Neural crest cell (in vitro differentiated cells): ENCODE measurements around the gene ZFP28. TPM values are rescaled to one million over a fixed set of nuclear protein-coding genes. Genes with fewer than 3 reads are reported as not detected.

Experiments
- DNase-seq: peaks from one replicate; pipeline ENCODE4 v3.0.0; 2021; ENCODE audit warnings: low read depth, mixed read lengths, low spot score
- H3K27ac Mint-ChIP-seq: one replicate; pipeline ENCODE4 v1.8.0; 2021; ENCODE audit warnings: mild to moderate bottlenecking, mixed read lengths; ENCODE audit not compliant: unreplicated experiment
- H3K27me3 Mint-ChIP-seq: 2 replicates; pipeline ENCODE4 v1.8.0; 2021; ENCODE audit warnings: low read depth, mild to moderate bottlenecking, mixed read lengths
- H3K36me3 Mint-ChIP-seq: 2 replicates; pipeline ENCODE4 v1.8.0; 2021; ENCODE audit warnings: low read depth, mild to moderate bottlenecking, mixed read lengths
- H3K4me1 Mint-ChIP-seq: 2 replicates; pipeline ENCODE4 v1.8.0; 2021; ENCODE audit warnings: mixed read lengths
- H3K4me3 Mint-ChIP-seq: one replicate; pipeline ENCODE4 v1.8.0; 2021; ENCODE audit warnings: mild to moderate bottlenecking, mixed read lengths
- H3K9me3 Mint-ChIP-seq: 2 replicates; pipeline ENCODE4 v1.8.0; 2021; ENCODE audit warnings: mixed read lengths
- total RNA-seq: library from RNA; stranded (reverse); gene quantifications from 2 replicates; pipeline ENCODE4 v1.2.1, GENCODE V29; 2021
- TF ChIP-seq, protein P1 (sequence below): fragments of 200-600 bp; sonication (generic); conservative IDR thresholded peaks from 2 replicates; pipeline ENCODE4 v1.5.0; 2021; ENCODE audit warnings: antibody characterized with exemption, mild to moderate bottlenecking

The ZFP28 gene
- total RNA-seq, 1 donor from 2014 or later: 7.4 TPM

DNA sequence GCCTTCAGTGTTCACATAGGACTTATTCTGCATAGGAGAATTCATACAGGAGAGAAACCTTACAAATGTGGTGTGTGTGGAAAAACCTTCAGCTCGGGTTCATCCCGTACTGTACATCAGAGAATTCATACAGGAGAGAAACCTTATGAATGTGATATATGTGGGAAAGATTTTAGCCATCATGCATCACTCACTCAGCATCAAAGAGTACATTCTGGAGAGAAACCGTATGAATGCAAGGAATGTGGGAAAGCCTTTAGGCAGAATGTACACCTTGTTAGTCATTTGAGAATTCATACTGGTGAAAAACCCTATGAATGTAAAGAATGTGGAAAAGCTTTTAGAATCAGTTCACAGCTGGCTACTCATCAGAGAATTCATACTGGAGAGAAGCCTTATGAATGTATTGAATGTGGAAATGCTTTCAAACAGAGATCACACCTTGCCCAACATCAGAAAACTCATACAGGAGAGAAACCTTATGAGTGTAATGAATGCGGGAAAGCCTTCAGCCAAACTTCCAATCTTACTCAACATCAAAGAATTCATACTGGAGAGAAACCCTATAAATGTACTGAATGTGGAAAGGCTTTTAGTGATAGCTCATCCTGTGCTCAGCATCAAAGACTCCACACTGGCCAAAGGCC lies 13.4 kb upstream of the ZFP28 start:
- Mint-ChIP-seq H3K4me3 (no peak overlapping the region), H3K36me3 (peaks cover 23% of the 10 kb centered on the region), H3K27ac (no peak overlapping the region), H3K9me3 (peaks cover 29% of the 10 kb centered on the region), H3K4me1 (no peaks in the 10 kb centered on the region), H3K27me3 (no peaks in the 10 kb centered on the region)
- no peak for DNase-seq
- TF ChIP-seq, protein P1, sequence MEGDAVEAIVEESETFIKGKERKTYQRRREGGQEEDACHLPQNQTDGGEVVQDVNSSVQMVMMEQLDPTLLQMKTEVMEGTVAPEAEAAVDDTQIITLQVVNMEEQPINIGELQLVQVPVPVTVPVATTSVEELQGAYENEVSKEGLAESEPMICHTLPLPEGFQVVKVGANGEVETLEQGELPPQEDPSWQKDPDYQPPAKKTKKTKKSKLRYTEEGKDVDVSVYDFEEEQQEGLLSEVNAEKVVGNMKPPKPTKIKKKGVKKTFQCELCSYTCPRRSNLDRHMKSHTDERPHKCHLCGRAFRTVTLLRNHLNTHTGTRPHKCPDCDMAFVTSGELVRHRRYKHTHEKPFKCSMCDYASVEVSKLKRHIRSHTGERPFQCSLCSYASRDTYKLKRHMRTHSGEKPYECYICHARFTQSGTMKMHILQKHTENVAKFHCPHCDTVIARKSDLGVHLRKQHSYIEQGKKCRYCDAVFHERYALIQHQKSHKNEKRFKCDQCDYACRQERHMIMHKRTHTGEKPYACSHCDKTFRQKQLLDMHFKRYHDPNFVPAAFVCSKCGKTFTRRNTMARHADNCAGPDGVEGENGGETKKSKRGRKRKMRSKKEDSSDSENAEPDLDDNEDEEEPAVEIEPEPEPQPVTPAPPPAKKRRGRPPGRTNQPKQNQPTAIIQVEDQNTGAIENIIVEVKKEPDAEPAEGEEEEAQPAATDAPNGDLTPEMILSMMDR: no peak

DNA sequence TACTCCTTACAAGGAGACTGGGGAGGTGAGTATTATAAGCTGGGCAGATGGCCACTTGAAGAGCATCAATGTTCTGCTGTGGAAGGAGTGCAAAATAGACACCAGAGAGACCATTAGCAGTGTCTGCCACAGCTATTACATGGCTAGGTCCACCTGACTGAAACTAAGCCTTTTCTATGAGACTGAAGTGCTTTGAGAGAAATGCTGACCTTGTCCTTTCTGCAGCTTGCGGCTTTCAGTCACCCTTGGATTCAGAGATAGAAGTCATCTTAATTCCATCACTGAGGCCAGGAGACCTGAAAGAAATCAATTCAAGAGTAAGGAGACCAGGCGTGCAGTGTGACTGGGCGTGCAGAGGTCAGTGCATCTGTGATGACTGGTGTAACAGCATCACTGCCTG lies 1.3 kb upstream of the ZFP28 start:
- Mint-ChIP-seq H3K27me3 (no peaks in the 10 kb centered on the region), H3K4me3 (peak overlapping the region; percentile 94), H3K4me1 (peaks cover 6% of the 10 kb centered on the region), H3K9me3 (peaks cover 28% of the 10 kb centered on the region), H3K36me3 (peaks cover 30% of the 10 kb centered on the region), H3K27ac (no peak overlapping the region)
- TF ChIP-seq, protein P1: no peak
- no peak for DNase-seq

GRCh38 chr19:56538254-56538760 lies 441 bp upstream of the ZFP28 start:
- peaks cover 27% of the 10 kb centered on the region for H3K9me3 Mint-ChIP-seq
- H3K36me3 Mint-ChIP-seq: peaks cover 34% of the 10 kb centered on the region
- H3K27ac Mint-ChIP-seq: peak overlapping the region; percentile 81
- H3K27me3 Mint-ChIP-seq: no peaks in the 10 kb centered on the region
- H3K4me3 Mint-ChIP-seq: peak overlapping the region; percentile 94
- TF ChIP-seq, protein P1: no peak
- peaks cover 6% of the 10 kb centered on the region for H3K4me1 Mint-ChIP-seq
- DNase-seq: peak; percentile 71

- Mint-ChIP-seq H3K4me3 (no peak overlapping the region), H3K36me3 (peaks cover 67% of the 10 kb centered on the region), H3K27ac (no peak overlapping the region), H3K4me1 (peaks cover 6% of the 10 kb centered on the region), H3K9me3 (peaks cover 31% of the 10 kb centered on the region), H3K27me3 (no peaks in the 10 kb centered on the region)
- DNase-seq: no peak
- TF ChIP-seq, protein P1: no peak
Measured at GRCh38 chr19:56543776-56544175, 5.0 kb downstream of the ZFP28 start.

DNA sequence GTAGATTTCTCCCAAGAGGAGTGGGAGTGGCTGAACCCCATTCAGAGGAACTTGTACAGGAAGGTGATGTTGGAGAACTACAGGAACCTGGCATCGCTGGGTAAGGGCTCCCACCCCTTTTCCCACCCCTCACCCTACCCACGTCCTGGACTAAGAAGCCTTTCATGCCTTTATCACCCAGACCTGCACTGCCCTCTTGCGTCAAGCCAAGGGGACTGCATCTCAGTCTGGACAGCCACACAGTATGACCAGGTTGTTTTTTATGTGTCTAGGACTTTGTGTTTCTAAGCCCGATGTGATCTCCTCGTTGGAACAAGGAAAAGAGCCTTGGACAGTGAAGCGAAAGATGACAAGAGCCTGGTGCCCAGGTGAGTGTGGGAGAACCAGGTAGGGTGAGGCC lies 8.8 kb downstream of the ZFP28 start:
- TF ChIP-seq, protein P1: no peak
- Mint-ChIP-seq H3K4me3 (no peak overlapping the region), H3K4me1 (no peaks in the 10 kb centered on the region), H3K27me3 (no peaks in the 10 kb centered on the region), H3K9me3 (peaks cover 23% of the 10 kb centered on the region), H3K36me3 (peaks cover 63% of the 10 kb centered on the region), H3K27ac (no peak overlapping the region)
- DNase-seq: no peak
